ENCODE results near the gene CSAG3.
"Not testable (repeated sequence)": the region's sequence is repeated elsewhere in the genome, so short reads cannot be mapped to it uniquely, and the experiment has no call there.

CSAG3 gene

DNA sequence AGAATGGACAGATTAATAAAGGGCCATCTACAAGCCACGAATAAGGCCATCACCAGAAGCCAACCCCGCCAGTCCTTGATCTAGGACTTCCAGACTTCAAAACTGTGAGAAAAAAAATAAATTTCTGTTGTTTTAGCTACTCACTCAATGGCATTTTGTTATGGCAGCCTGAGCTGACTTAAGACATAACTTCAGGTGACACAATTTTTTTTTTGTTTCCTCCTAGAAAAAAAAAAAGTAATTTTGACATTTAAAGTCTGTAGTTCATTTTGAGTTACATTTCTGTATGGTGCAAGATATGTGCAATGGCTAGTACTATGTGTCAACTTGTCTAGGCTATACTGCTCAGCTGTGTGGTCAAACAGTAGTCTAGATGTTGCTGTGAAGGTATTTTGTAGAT, at the start of gene CSAG3:
CSAG3 (plus strand) TSS at position 301 of the 400 bp plus-strand sequence.
- H3K4me2 ChIP-seq (ENCODE audit: insufficient read depth, low read length); H3K9ac ChIP-seq (ENCODE audit: low read depth, low read length); H2AFZ ChIP-seq (ENCODE audit: low read depth, low read length); H4K20me1 ChIP-seq (ENCODE audit: insufficient read depth, low read length); H3K36me3 ChIP-seq (ENCODE audit: insufficient read depth, low read length); H3K79me2 ChIP-seq (ENCODE audit: insufficient read depth, low read length); H3K4me3 ChIP-seq (ENCODE audit: low read depth in 1 of 2, low read length in 2 of 2); H3K27me3 ChIP-seq (ENCODE audit: insufficient read depth, low read length, poor library complexity); H3K27ac ChIP-seq (ENCODE audit: low read length); H3K9me3 ChIP-seq (ENCODE audit: insufficient read depth, low read length, severe bottlenecking); H3K4me1 ChIP-seq (ENCODE audit: insufficient read depth, low read length); ATAC-seq (ENCODE audit: insufficient read depth, low read depth); DNase-seq: not testable (repeated sequence)

DNA sequence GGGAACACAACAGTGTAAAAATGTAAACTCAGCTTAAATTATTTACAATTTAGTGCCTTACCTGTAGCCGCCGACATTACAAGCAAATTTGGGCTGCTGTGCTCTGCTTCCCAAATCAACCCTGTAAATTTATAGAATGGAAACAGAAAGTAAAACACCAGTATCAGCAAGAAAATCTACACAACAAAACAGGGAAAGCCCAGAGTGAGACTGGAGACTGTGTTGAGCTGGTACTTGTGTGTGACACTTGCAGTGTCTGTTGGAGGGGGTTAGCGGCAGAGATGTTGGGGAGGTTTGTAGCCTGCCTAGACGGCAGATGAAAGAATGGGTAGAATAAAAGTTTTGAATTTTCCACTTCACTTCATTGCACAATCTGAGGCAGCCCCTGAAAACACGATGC, 45.8 kb upstream of the CSAG3 start:
- not testable (repeated sequence) for ATAC-seq (ENCODE audit: insufficient read depth, low read depth)

DNA sequence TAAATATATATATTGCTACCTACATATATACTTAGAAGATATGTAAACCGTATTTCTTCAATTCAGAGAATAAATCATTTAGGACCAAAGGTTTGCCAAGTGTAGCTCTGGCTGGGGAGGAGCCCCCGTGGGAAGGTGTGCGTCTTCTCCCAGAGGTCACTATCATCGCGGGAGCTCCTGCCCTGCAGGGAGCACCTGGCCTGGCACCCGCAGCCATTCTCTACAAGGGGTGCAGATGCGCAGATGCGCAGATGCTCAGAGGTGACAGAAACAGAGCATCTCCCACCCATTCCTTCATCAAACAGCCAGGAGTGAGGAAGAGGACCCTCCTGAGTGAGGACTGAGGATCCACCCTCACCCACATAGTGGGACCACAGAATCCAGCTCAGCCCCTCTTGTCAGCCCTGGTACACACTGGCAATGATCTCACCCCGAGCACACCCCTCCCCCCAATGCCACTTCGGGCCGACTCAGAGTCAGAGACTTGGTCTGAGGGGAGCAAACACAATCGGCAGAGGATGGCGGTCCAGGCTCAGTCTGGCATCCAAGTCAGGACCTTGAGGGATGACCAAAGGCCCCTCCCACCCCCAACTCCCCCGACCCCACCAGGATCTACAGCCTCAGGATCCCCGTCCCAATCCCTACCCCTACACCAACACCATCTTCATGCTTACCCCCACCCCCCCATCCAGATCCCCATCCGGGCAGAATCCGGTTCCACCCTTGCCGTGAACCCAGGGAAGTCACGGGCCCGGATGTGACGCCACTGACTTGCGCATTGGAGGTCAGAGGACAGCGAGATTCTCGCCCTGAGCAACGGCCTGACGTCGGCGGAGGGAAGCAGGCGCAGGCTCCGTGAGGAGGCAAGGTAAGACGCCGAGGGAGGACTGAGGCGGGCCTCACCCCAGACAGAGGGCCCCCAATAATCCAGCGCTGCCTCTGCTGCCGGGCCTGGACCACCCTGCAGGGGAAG, 44.9 kb upstream of the CSAG3 start, which contains the start of gene MAGEA2B:
MAGEA2B (plus strand) TSS at position 814 of the 973 bp plus-strand sequence. CDS start 2,479 bp downstream, outside the sequence.
- ATAC-seq (ENCODE audit: insufficient read depth, low read depth); H3K4me1 ChIP-seq (ENCODE audit: insufficient read depth, low read length); H3K27me3 ChIP-seq (ENCODE audit: insufficient read depth, low read length, poor library complexity); H3K9ac ChIP-seq (ENCODE audit: low read depth, low read length); H2AFZ ChIP-seq (ENCODE audit: low read depth, low read length); H3K9me3 ChIP-seq (ENCODE audit: insufficient read depth, low read length, severe bottlenecking); H3K79me2 ChIP-seq (ENCODE audit: insufficient read depth, low read length); H3K36me3 ChIP-seq (ENCODE audit: insufficient read depth, low read length); H3K4me3 ChIP-seq (ENCODE audit: low read depth in 1 of 2, low read length in 2 of 2); H3K27ac ChIP-seq (ENCODE audit: low read length); DNase-seq; H3K4me2 ChIP-seq (ENCODE audit: insufficient read depth, low read length); H4K20me1 ChIP-seq (ENCODE audit: insufficient read depth, low read length): not testable (repeated sequence)

More for the DNA sequence above, 45.8 kb upstream of the CSAG3 start:
- not testable (repeated sequence) for H3K9ac ChIP-seq (ENCODE audit: low read depth, low read length); H3K27ac ChIP-seq (ENCODE audit: low read length); DNase-seq; H3K4me3 ChIP-seq (ENCODE audit: low read depth in 1 of 2, low read length in 2 of 2); H3K27me3 ChIP-seq (ENCODE audit: insufficient read depth, low read length, poor library complexity); H3K4me2 ChIP-seq (ENCODE audit: insufficient read depth, low read length); H3K36me3 ChIP-seq (ENCODE audit: insufficient read depth, low read length); H3K79me2 ChIP-seq (ENCODE audit: insufficient read depth, low read length); H3K9me3 ChIP-seq (ENCODE audit: insufficient read depth, low read length, severe bottlenecking); H2AFZ ChIP-seq (ENCODE audit: low read depth, low read length); H4K20me1 ChIP-seq (ENCODE audit: insufficient read depth, low read length); H3K4me1 ChIP-seq (ENCODE audit: insufficient read depth, low read length)

DNA sequence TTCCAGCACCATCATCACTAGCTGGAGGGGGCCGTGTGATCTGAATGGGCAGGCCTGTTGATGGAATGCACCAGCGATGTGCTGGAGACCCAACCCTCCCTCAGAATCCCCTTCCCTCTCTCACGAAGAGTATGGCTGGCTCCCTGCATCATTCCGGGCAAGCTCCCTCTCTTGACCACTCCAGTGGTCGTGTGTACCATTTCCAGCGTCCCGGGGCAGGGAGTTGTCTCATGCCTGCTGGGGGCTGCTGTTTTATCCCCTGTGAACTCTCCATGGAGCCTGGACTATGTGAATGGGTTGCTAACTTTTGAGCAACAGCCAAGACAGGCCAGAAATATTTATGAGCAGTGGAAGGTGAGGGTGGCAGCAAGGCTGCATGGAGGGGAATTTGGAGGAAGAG, 33.6 kb upstream of the CSAG3 start:
- no peaks in the 10 kb centered on the region for H3K79me2 ChIP-seq (ENCODE audit: insufficient read depth, low read length)
- no peaks in the 10 kb centered on the region for H3K9me3 ChIP-seq (ENCODE audit: insufficient read depth, low read length, severe bottlenecking)
- H3K27me3 ChIP-seq (ENCODE audit: insufficient read depth, low read length, poor library complexity), result no peaks in the 10 kb centered on the region
- no peak overlapping the region for H3K9ac ChIP-seq (ENCODE audit: low read depth, low read length)
- no peak overlapping the region for H3K4me3 ChIP-seq (ENCODE audit: low read depth in 1 of 2, low read length in 2 of 2)
- H3K4me1 ChIP-seq (ENCODE audit: insufficient read depth, low read length), result no peaks in the 10 kb centered on the region
- DNase-seq (no peak), ATAC-seq (ENCODE audit: insufficient read depth, low read depth) (no peak)
- H2AFZ ChIP-seq (ENCODE audit: low read depth, low read length), result no peak overlapping the region
- H3K4me2 ChIP-seq (ENCODE audit: insufficient read depth, low read length), result no peak overlapping the region
- no peak overlapping the region for H3K27ac ChIP-seq (ENCODE audit: low read length)
- H4K20me1 ChIP-seq (ENCODE audit: insufficient read depth, low read length), result no peaks in the 10 kb centered on the region
- TF ChIP-seq, protein P1, sequence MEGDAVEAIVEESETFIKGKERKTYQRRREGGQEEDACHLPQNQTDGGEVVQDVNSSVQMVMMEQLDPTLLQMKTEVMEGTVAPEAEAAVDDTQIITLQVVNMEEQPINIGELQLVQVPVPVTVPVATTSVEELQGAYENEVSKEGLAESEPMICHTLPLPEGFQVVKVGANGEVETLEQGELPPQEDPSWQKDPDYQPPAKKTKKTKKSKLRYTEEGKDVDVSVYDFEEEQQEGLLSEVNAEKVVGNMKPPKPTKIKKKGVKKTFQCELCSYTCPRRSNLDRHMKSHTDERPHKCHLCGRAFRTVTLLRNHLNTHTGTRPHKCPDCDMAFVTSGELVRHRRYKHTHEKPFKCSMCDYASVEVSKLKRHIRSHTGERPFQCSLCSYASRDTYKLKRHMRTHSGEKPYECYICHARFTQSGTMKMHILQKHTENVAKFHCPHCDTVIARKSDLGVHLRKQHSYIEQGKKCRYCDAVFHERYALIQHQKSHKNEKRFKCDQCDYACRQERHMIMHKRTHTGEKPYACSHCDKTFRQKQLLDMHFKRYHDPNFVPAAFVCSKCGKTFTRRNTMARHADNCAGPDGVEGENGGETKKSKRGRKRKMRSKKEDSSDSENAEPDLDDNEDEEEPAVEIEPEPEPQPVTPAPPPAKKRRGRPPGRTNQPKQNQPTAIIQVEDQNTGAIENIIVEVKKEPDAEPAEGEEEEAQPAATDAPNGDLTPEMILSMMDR (IDR thresholded peaks at IDR 0.05; ENCODE audit: borderline replicate concordance, extremely low read depth, low read length, poor library complexity, severe bottlenecking), result no peak
- TF ChIP-seq EZH2 (IDR thresholded peaks at IDR 0.05; ENCODE audit: borderline replicate concordance, low read depth, low read length, severe bottlenecking), result no peak
- H3K36me3 ChIP-seq (ENCODE audit: insufficient read depth, low read length), result no peaks in the 10 kb centered on the region
